Mesenchymal stem cell (in vitro differentiated cells and primary cell): ENCODE measurements around the gene EPOP.
A peak's percentile ranks its signal among the peaks of the same experiment; 100 is the strongest.

Source experiments
- DNase-seq: peaks from one replicate; pipeline ENCODE4 v3.0.0-alpha.2; 2013
- H2AFZ ChIP-seq: one replicate; pipeline ENCODE4 v1.6.1; 2013; ENCODE audit warnings: low read depth, mild to moderate bottlenecking, control low read depth, inconsistent platforms, low read length, moderate library complexity
- H2AK5ac ChIP-seq: 2 replicates; pipeline ENCODE4 v1.6.1; 2013; ENCODE audit warnings: low read length, moderate library complexity, mild to moderate bottlenecking, inconsistent platforms; ENCODE audit not compliant: severe bottlenecking
- H2BK120ac ChIP-seq: one replicate; pipeline ENCODE4 v1.6.1; 2013; ENCODE audit warnings: low read depth, mild to moderate bottlenecking, inconsistent platforms, low read length, moderate library complexity
- H2BK12ac ChIP-seq, 2 experiments: one replicate each; pipeline ENCODE4 v1.6.1; 2013; ENCODE audit warnings: inconsistent platforms in 2 of 2, low read length in 2 of 2, mild to moderate bottlenecking in 2 of 2, moderate library complexity in 2 of 2, control low read depth in 1 of 2
- H2BK15ac ChIP-seq: one replicate; pipeline ENCODE4 v1.6.1; 2013; ENCODE audit warnings: mild to moderate bottlenecking, low read depth, inconsistent platforms; ENCODE audit not compliant: poor library complexity, severe bottlenecking
- H2BK5ac ChIP-seq: 2 replicates; pipeline ENCODE4 v1.6.1; 2013; ENCODE audit warnings: low read depth, mild to moderate bottlenecking, low read length, control low read depth, inconsistent platforms; ENCODE audit not compliant: poor library complexity, severe bottlenecking
- H3K14ac ChIP-seq, 2 experiments: one replicate each; pipeline ENCODE4 v1.6.1; 2013; ENCODE audit warnings: inconsistent platforms in 2 of 2, low read length in 2 of 2, control low read depth in 1 of 2, mild to moderate bottlenecking in 1 of 2, moderate library complexity in 1 of 2
- H3K18ac ChIP-seq, 2 experiments: one replicate each; pipeline ENCODE4 v1.6.1; 2013; ENCODE audit warnings: inconsistent platforms in 2 of 2, low read length in 2 of 2, control low read depth in 1 of 2, low read depth in 1 of 2, mild to moderate bottlenecking in 1 of 2
- H3K23ac ChIP-seq, 2 experiments: one replicate each; pipeline ENCODE4 v1.6.1; 2013; ENCODE audit warnings: inconsistent platforms in 2 of 2, low read length in 2 of 2, mild to moderate bottlenecking in 2 of 2, moderate library complexity in 2 of 2, control low read depth in 1 of 2
- H3K27ac ChIP-seq: 2 replicates; pipeline ENCODE4 v1.5.1; 2013; ENCODE audit warnings: mild to moderate bottlenecking, moderate library complexity, low read length, control low read depth, inconsistent platforms; ENCODE audit not compliant: poor library complexity, severe bottlenecking
- H3K27me3 ChIP-seq, 2 experiments: 2 replicates each; pipeline versions ENCODE4 v1.6.1 to v1.7.0; 2013; ENCODE audit warnings: low read length in 2 of 2, mild to moderate bottlenecking in 2 of 2, moderate library complexity in 2 of 2, control low read depth in 1 of 2, inconsistent platforms in 1 of 2; ENCODE audit not compliant: control insufficient read depth in 1 of 2, insufficient read depth in 1 of 2
- H3K36me3 ChIP-seq, 2 experiments: 2 replicates each; pipeline versions ENCODE4 v1.6.1 to v1.7.0; 2013; ENCODE audit warnings: low read length in 2 of 2, control low read depth in 1 of 2, inconsistent platforms in 1 of 2, low read depth in 1 of 2, mild to moderate bottlenecking in 1 of 2; ENCODE audit not compliant: insufficient read depth in 2 of 2, control insufficient read depth in 1 of 2
- H3K4ac ChIP-seq, 2 experiments: one replicate each; pipeline ENCODE4 v1.6.1; 2013; ENCODE audit warnings: inconsistent platforms in 2 of 2, low read length in 2 of 2, mild to moderate bottlenecking in 2 of 2, moderate library complexity in 2 of 2, control low read depth in 1 of 2, low read depth in 1 of 2
- H3K4me1 ChIP-seq: 2 replicates; pipeline ENCODE4 v1.6.1; 2013; ENCODE audit warnings: low read depth, low read length, control low read depth; ENCODE audit not compliant: control insufficient read depth, insufficient read depth
- H3K4me2 ChIP-seq: 2 replicates; pipeline ENCODE4 v1.6.1; 2013; ENCODE audit warnings: low read length, mild to moderate bottlenecking, inconsistent platforms; ENCODE audit not compliant: poor library complexity, severe bottlenecking
- H3K4me3 ChIP-seq, 2 experiments: 2 replicates each; pipeline versions ENCODE4 v1.5.1 to v1.7.0; 2013; ENCODE audit warnings: low read length in 2 of 2, mild to moderate bottlenecking in 2 of 2, control low read depth in 1 of 2, low read depth in 1 of 2; ENCODE audit not compliant: insufficient read depth in 1 of 2
- H3K79me1 ChIP-seq: replicated peaks from 2 replicates; pipeline ENCODE4 v1.6.1; 2013; ENCODE audit warnings: mild to moderate bottlenecking, control low read depth, low read length, inconsistent platforms; ENCODE audit not compliant: poor library complexity, severe bottlenecking
- H3K9ac ChIP-seq: 2 replicates; pipeline ENCODE4 v1.7.0; 2013; ENCODE audit warnings: mild to moderate bottlenecking, low read length, moderate library complexity
- H3K9me3 ChIP-seq: 2 replicates; pipeline ENCODE4 v1.7.0; 2013; ENCODE audit warnings: mild to moderate bottlenecking, low read length; ENCODE audit not compliant: control insufficient read depth
- H4K8ac ChIP-seq: one replicate; pipeline ENCODE4 v1.6.1; 2013; ENCODE audit warnings: inconsistent platforms, mild to moderate bottlenecking, low read length, moderate library complexity
- H4K91ac ChIP-seq: one replicate; pipeline ENCODE4 v1.6.1; 2013; ENCODE audit warnings: mild to moderate bottlenecking, low read length, inconsistent platforms
- WGBS: methylation state at CpG from one replicate; pipeline ENCODE4 v1.1.7; 2013; ENCODE audit warnings: mixed read lengths; 5-methylcytosine and 5-hydroxymethylcytosine counted together

EPOP gene

DNA sequence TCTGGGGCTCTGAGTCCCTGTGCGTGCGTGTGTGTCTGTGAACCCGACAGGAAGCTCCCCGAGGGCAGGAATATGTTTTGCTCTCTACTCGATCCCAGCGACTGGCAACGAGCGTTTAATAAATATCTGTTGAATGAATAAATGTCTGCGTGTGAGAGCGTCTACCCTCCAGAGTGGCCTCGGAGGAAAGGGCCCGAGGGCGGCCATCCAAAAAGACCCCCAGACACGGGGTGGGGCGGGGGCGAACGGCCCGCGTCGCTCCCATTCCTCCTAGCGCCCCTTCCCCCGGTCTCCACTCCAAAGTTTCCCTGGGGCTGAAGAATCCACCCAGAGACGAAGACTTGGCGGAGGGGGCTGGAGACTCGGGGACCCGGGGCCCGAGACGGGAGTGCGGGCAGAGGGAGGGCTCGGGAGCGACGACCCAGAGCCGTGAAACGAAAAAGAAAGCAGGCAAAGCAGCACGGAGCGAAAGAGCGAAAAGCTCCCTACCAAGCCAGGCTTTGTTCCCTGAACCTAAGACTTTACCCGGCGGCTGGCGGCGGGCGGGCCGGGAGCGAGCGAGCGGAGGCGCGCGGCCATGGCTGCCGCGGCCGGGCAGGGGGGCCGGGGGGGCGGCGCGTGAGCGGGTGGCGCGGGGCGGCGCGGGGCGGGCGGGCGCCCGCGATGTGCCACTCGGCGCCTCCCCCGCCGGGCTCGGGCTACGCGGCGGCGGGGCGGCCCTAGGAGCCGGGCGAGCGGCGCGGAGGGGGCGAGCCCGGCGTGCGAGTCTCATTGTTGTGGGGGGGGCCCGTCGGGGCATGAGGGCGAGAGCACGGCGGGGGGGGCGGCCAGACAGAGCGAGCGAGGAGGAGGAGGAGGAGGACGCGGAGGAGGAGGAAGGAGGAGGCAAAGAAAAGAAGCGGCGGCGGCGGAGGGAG lies 30.1 kb upstream of the EPOP start, which contains the start of gene MLLT6:
Gene MLLT6, plus strand, starts transcription at position 668 of the 917 bp plus-strand sequence. CDS start 360 bp downstream, outside the sequence.
- H3K4me2 ChIP-seq: peak within 1 kb of the TSS; percentile 95
- no peaks in the 10 kb centered on the region for H3K9me3 ChIP-seq
- H2BK5ac ChIP-seq: peak within 1 kb of the TSS; percentile 40
- H4K91ac ChIP-seq: peak within 1 kb of the TSS; percentile 90
- H2AK5ac ChIP-seq: peak within 1 kb of the TSS; percentile 5
- H3K4me3 ChIP-seq: peak within 1 kb of the TSS; percentile 78 to 91
- H3K36me3 ChIP-seq: peaks cover 17 to 24% of the 10 kb centered on the region in 2 experiments
- 2% methylated on average over 50 of the region's 100 CpGs for WGBS
- DNase-seq: peak; percentile 85
- no peaks in the 10 kb centered on the region for H3K27me3 ChIP-seq
- H3K27ac ChIP-seq: peak within 1 kb of the TSS; percentile 64
- peak within 1 kb of the TSS; percentile 99 for H2BK15ac ChIP-seq
- peaks cover 51% of the 10 kb centered on the region for H3K4me1 ChIP-seq
- H3K14ac ChIP-seq: peak within 1 kb of the TSS in 1 of 2 experiments; percentile 12
- H3K18ac ChIP-seq: peak within 1 kb of the TSS; percentile 90 to 91
- peak within 1 kb of the TSS; percentile 90 for H3K9ac ChIP-seq
- peak within 1 kb of the TSS; percentile 90 for H4K8ac ChIP-seq
- H2BK120ac ChIP-seq: peak within 1 kb of the TSS; percentile 80
- peak within 1 kb of the TSS; percentile 7 to 38 for H2BK12ac ChIP-seq
- H3K79me1 ChIP-seq: peaks cover 28% of the 10 kb centered on the region
- peak within 1 kb of the TSS in 1 of 2 experiments; percentile 32 for H3K23ac ChIP-seq
- H3K4ac ChIP-seq: peak within 1 kb of the TSS; percentile 53 to 91
- H2AFZ ChIP-seq: peak within 1 kb of the TSS; percentile 67

DNA sequence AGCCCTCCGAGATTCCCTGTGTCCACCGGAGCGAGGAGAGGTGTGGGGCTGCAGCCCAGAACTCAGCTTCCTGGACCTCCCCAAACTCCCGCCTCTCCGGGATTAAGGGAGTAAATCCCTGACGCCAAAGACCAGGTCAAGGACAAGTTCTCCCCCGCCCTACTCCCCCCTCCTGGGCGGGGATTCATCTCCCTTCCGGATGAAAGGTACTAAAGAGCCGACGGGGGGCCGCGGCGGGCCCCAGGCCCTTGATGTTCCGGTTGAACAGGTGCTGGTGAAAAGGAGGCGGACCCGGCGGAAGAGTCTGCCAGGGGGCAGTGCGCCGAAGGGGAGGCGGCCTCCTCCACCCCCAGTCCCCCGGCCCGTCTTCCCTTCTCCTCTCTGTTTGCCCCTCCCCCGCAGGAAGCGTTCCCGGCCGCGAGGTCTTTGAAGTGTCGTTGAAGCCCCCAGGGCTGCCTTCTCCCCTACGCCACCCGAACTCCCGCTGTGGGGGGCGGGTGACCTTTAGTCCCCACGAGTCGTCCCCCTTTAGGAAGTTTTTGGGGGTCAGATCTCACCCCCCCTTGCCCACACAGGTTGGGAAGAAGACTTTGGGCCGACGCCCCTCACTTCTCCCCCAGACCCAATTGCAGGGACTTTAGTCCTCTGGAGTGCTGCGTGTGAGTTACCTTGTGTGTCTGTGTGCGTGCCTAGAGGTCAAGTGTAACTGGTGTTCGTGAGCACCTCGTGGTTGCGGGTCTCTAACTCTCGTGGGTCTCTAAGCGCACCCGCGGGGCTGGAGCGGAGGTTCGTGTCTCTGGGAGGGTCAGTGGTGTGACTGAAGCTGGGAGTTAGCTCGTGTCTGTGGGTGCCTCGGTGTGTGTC lies 29.2 kb upstream of the EPOP start:
- Histone ChIP-seq H3K36me3 (peaks cover 11 to 15% of the 10 kb centered on the region in 2 experiments), H3K18ac (peak overlapping the region; percentile 71 to 91), H3K79me1 (peaks cover 26% of the 10 kb centered on the region), H2BK15ac (peak overlapping the region; percentile 88), H3K27ac (no peak overlapping the region), H3K4me1 (peaks cover 46% of the 10 kb centered on the region), H3K4me3 (peak overlapping the region; percentile 78 to 90), H4K91ac (peak overlapping the region; percentile 90), H3K9me3 (no peaks in the 10 kb centered on the region), H2BK5ac (no peak overlapping the region), H3K4me2 (peak overlapping the region; percentile 84), H2AFZ (peak overlapping the region; percentile 67), H2BK12ac (peak overlapping the region in 1 of 2 experiments; percentile 60), H3K9ac (peak overlapping the region; percentile 90), H3K14ac (peak overlapping the region in 1 of 2 experiments; percentile 2), H3K27me3 (peaks cover 0 to 7% of the 10 kb centered on the region in 2 experiments), H2BK120ac (peak overlapping the region; percentile 80), H3K23ac (peak overlapping the region in 1 of 2 experiments; percentile 84), H2AK5ac (peak overlapping the region; percentile 5), H3K4ac (peak overlapping the region; percentile 42 to 91), H4K8ac (peak overlapping the region; percentile 90)
- 1% methylated on average over 42 of the region's 50 CpGs for WGBS
- peak; percentile 41 for DNase-seq

DNA sequence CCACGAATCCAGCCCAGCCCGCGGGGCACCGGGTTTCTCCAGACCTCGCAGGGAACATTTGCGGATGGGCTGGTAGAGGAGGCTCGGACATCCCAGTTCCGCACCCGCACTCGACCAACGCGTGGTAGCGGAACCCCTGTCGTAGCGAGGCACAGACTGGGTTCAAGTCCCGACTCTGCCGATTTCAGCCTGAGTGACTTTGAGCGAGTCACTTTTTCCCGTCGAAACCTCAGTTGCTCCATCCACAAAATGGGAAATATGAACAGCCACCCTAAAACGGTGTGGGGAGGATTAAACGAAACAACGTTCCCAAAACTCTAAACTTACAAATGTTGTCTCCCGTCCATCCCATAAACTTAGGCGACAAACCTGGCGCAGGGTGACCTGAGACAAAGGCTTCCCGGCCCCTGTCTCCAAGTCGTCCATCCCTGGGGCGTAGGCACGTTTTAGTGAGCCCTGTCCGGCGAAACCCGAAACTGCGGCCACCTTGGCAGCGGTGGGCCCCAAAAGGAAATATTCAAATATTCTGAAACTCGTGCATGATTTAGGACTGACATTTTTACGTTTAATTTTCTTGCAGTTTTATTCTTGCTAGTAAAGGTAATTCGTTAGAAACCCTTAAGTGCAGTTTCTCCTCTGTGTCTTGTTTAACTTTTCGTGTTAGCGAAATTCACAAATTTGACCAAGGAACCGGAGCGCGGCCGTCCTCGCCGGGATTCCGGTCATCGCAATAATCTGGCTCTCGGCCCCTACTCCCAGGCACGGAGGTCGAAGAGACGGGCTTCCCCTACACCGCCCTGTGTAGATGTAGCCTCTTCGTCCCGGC lies 28.4 kb upstream of the EPOP start:
- Histone ChIP-seq H3K9ac (peak overlapping the region; percentile 90), H3K4me1 (peaks cover 44% of the 10 kb centered on the region), H3K4ac (peak overlapping the region in 1 of 2 experiments; percentile 69), H3K18ac (peak overlapping the region in 1 of 2 experiments; percentile 66), H3K27ac (no peak overlapping the region), H3K9me3 (no peaks in the 10 kb centered on the region), H2BK12ac (peak overlapping the region in 1 of 2 experiments; percentile 60), H3K36me3 (peaks cover 9 to 10% of the 10 kb centered on the region in 2 experiments), H2BK15ac (peak overlapping the region; percentile 88), H3K79me1 (peaks cover 22% of the 10 kb centered on the region), H3K4me2 (peak overlapping the region; percentile 84), H2BK5ac (no peak overlapping the region), H2AK5ac (peak overlapping the region; percentile 44), H2BK120ac (no peak overlapping the region), H4K91ac (no peak overlapping the region), H2AFZ (no peak overlapping the region), H3K4me3 (peak overlapping the region; percentile 68 to 90), H3K23ac (peak overlapping the region in 1 of 2 experiments; percentile 84), H3K14ac (no peak overlapping the region), H4K8ac (peak overlapping the region; percentile 63), H3K27me3 (peaks cover 0 to 11% of the 10 kb centered on the region in 2 experiments)
- WGBS: 5% methylated on average over 55 of the region's 55 CpGs
- DNase-seq: peak; percentile 8
